Urinary bladder (tissue), 4 donors: Measurements from ENCODE around the gene SLC28A1. TPM values are rescaled to one million over a fixed set of nuclear protein-coding genes. Genes with fewer than 3 reads are reported as not detected.
"Not testable (repeated sequence)": the region's sequence is repeated elsewhere in the genome, so short reads cannot be mapped to it uniquely, and the experiment has no call there.

Experiments
- DNase-seq: peaks from one replicate; pipeline ENCODE4 v3.0.0-alpha.2; 2015; ENCODE audit errors: extremely low spot score
- H3K27ac ChIP-seq: one replicate; pipeline ENCODE4 v1.5.1; 2013; ENCODE audit warnings: low read depth, mild to moderate bottlenecking, moderate library complexity
- H3K36me3 ChIP-seq: one replicate; pipeline ENCODE4 v1.6.1; 2013; ENCODE audit warnings: mild to moderate bottlenecking, moderate library complexity; ENCODE audit not compliant: insufficient read depth
- H3K4me1 ChIP-seq: one replicate; pipeline ENCODE4 v1.6.1; 2013; ENCODE audit warnings: mild to moderate bottlenecking, moderate library complexity; ENCODE audit not compliant: insufficient read depth
- H3K4me3 ChIP-seq: one replicate; pipeline ENCODE4 v1.5.1; 2013; ENCODE audit warnings: low read depth, low read length
- WGBS: extraction: QIAGEN DNeasy Blood & Tissue Kit; methylation state at CpG from one replicate; pipeline ENCODE4 v1.1.7; 2013; 5-methylcytosine and 5-hydroxymethylcytosine counted together
- polyA plus RNA-seq: library from polyadenylated mRNA; stranded (reverse); fragments of 200-250 nt; gene quantifications from one replicate; pipeline ENCODE4 v1.2.3, GENCODE V29; 2013
- total RNA-seq: library from RNA; depleted of rRNA; stranded (reverse); fragments of >200 nt; gene quantifications from one replicate; pipeline ENCODE4 v1.2.3, GENCODE V29; 2014
- donor health status: healthy with polysubstance abuse.
- donor health status: healthy.

SLC28A1 gene
- total and polyA plus RNA-seq, 2 donors: 0.04 to 0.11 TPM

- no peaks in the 10 kb centered on the region for H3K4me1 ChIP-seq
- H3K4me3 ChIP-seq: no peak overlapping the region
- no peaks in the 10 kb centered on the region for H3K36me3 ChIP-seq
- WGBS: 84% methylated on average over 16 of the region's 16 CpGs
- H3K27ac ChIP-seq: no peak overlapping the region
- no peak for DNase-seq
These were observed 89.3 kb downstream of the SLC28A1 start for GRCh38 chr15:84973492-84974460.

DNA sequence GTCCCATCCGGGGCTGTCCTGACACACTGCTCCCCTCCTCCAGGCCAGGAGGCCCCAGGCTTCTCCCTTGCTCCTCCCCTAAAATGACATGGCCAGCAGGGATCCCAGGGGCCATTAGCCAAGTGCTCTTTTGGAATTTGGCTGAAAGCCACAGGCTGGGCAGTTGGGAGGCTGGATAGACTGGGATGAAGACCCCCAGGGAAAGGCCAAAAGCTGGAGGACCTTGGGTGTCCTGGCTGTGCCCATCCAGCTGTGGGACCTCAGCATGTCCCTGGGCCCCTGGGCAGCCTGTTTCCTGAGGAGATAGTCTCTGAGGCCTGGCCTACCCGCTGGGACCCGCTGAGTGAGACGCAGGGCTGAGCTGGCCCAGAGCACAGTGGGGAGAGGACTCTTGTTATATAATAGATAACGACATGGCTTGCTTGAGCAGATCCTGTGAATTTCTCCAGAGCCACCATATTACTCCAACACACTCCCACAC, 91.4 kb downstream of the SLC28A1 start:
- no peak overlapping the region for H3K27ac ChIP-seq
- no peaks in the 10 kb centered on the region for H3K36me3 ChIP-seq
- no peak overlapping the region for H3K4me3 ChIP-seq
- H3K4me1 ChIP-seq: no peaks in the 10 kb centered on the region
- no peak for DNase-seq
- 83% methylated on average over 5 of the region's 5 CpGs for WGBS

DNA sequence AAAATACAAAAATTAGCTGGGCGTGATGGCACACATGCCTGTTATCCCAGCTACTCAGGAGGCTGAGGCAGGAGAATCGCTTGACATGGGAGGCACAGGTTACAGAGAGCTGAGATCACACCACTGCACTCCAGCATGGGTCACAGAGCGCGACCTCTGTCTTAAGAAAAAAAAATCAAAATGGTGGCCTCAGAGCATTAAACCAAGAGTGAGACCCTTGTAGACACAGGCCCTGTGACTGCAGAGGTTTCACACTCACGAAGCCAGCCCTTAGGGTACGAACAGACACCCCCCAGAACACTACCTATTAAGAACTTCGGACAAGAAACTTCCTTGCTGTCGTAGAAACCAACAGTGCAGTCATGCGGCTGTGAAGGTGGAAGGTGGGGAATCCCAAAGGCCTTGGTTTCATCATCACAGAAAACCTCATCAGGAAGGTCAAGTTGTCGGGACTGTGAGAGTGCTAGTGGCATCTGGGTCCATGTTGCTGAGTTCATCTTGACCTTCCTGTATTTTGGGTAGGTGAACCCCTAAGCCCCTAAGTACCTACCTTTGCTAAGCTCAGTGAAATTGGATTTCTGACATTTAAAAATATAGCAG, 92.4 kb downstream of the SLC28A1 start:
- Histone ChIP-seq H3K27ac (no peak overlapping the region), H3K36me3 (no peaks in the 10 kb centered on the region), H3K4me3 (no peak overlapping the region), H3K4me1 (no peaks in the 10 kb centered on the region)
- DNase-seq: no peak
- 96% methylated on average over 10 of the region's 10 CpGs for WGBS

DNA sequence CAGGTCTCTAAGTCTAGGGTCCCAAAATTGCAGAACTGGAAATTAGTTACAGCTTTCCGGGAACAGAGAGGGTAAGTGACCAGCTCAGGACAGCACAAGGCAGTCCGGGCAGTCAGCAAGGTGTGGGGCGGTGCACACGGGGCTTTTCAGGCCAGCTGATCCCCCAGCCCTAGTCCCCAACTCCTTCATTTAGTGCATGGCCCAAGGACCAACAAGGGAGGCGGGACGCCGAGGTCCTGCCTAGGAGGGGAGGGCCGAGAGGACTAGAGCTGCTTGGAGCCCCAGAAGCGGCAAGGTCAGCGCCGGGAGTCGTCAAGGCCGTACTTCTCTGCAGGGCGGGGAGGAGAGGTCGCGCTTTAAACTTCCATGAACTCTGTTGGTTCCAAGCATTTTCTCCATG, 95.2 kb downstream of the SLC28A1 start:
- Histone ChIP-seq H3K27ac (no peak overlapping the region), H3K4me1 (no peaks in the 10 kb centered on the region), H3K4me3 (no peak overlapping the region), H3K36me3 (no peaks in the 10 kb centered on the region)
- 33% methylated on average over 16 of the region's 16 CpGs for WGBS
- no peak for DNase-seq

DNA sequence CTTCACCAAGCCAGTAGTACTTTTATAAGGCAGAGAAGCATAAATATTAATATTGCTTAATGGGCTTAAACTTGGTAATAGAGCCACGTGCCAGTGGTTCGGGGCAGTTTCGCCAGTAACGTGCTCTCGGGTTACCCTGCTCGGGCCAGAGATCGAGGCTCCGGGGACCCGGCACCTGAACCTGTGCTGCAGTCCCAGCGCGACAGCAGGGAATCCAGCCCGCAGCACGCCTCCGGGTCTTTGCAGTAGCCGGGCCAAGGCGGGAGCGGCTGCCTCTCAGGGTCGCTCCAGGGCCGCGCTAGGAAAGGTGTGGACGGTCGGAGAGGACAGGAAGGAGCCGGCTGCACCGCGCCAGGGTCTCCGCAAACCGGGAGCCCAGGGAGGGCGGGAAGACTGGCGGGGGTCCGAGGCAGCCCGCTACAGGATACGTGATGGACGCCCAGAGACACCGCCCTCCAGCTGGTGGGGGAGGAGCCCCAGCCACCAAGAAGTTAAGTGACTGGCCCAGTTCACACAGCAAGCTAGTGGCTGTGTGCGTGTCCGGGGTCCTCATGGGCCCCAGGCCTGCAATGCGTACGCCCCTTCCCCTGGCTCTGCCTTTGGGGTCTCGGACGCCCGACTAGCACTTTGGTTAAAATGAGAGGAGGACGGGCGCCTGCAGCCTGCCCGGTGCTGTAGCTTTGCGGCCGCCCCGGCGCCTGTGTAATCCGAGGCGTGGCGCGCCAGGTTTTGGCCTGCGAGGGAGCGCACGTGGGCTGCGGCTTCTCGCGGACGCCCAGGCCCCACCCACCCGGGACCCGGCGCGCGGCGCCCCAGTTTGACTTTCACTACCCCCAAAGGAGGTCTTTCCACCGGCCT, 96.0 kb downstream of the SLC28A1 start:
- H3K4me1 ChIP-seq: no peaks in the 10 kb centered on the region
- no peaks in the 10 kb centered on the region for H3K36me3 ChIP-seq
- under 1% methylated on average over 66 of the region's 66 CpGs for WGBS
- H3K27ac ChIP-seq: peak overlapping the region; percentile 85
- peak overlapping the region; percentile 96 for H3K4me3 ChIP-seq
- peak; percentile 62 for DNase-seq

DNA sequence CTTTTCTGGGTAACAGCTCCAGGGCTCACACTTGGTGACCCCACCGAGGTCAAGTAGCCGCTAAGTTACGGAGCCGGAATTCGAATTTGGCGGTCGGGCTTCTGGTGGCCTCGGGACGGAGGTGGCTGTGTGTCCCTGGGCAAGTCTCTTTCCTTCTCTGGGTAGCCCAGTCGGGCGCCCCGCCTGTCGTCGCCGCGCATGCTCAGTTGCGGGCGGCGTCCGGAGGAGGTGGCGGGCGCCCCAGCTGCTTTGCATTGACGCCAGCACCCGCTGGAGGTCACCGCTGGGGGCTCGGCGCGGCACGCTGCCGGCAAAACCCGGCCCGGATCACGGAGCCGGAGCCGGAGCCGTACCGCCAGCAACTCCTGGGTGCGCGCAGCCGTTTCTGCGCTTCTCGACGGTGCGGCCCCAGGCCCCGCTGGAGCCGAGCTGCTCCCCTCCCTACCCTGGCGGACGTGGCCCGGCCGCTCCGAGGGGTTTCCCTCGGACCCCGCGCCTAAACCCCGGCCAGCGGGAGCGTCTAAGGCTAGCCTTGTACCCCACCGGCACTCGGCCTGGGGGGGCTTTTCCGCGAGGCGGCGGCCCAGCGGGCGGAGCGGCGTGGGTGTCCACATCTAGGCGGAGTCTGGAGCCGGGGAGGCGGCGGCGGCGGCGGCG, 96.7 kb downstream of the SLC28A1 start:
- no peaks in the 10 kb centered on the region for H3K36me3 ChIP-seq
- no peaks in the 10 kb centered on the region for H3K4me1 ChIP-seq
- H3K27ac ChIP-seq: peak overlapping the region; percentile 92
- H3K4me3 ChIP-seq: peak overlapping the region; percentile 96
- under 1% methylated on average over 75 of the region's 75 CpGs for WGBS
- peak; percentile 79 for DNase-seq

DNA sequence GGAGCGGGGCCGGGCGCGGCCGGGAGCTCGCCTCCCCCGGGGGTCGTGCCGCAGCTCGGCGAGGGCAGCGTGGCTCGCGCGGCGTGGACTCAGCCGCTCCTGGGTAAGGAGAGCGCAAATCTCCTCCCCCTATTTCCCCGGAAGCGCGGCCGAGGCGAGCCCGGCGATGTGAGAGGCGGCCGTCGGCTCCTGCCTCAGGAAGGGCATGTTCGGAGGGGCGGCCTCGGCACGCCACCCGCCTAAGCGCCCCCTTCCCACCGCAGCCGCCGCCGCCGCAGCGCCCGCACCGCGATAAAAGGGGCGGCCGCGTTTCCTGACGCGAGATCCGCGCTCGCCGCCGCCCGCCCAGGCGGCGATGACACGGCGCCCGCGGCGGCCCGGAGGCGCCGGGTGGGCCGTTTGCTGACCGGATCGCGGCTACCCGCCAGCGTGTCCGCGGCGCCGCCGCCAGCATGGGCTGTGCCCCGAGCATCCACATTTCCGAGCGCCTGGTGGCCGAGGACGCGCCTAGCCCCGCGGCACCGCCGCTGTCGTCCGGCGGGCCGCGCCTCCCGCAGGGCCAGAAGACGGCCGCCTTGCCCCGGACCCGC, 97.3 kb downstream of the SLC28A1 start, which contains the start of gene PDE8A:
Gene PDE8A, plus strand, starts transcription at position 146 of the 590 bp plus-strand sequence. Its CDS starts 307 bp downstream, at position 453.
- Histone ChIP-seq H3K27ac (peak within 1 kb of the TSS; percentile 92), H3K4me3 (peak within 1 kb of the TSS; percentile 96), H3K36me3 (no peaks in the 10 kb centered on the region), H3K4me1 (no peaks in the 10 kb centered on the region)
- WGBS: under 1% methylated on average over 95 of the region's 95 CpGs
- DNase-seq: no peak

- no peak for DNase-seq
- 4% methylated on average over 46 of the region's 46 CpGs for WGBS
- no peaks in the 10 kb centered on the region for H3K36me3 ChIP-seq
These were observed 97.9 kb downstream of the SLC28A1 start for GRCh38 chr15:84982301-84982920.

DNA sequence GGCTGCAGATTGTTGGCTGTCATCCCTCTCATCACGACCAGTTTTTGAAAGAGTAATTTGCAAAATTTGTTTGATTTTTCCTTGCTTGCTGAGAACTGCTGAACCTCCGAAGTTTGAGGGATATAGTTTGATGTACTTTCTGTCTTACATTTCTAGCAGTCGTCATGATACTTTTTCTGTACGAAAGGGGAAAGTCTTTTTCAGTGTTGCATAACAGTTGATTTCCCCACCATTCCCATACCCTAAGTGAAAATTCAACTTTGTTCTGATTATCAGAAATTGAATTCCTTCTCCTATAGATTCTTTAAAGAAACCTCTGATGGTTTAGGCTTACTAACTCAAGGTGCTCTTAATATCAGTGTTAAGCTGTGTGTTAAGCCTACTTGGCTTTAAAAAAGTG, 98.8 kb downstream of the SLC28A1 start:
- DNase-seq: no peak
- peak overlapping the region; percentile 96 for H3K4me3 ChIP-seq
- 35% methylated on average over 4 of the region's 4 CpGs for WGBS
- H3K27ac ChIP-seq: no peak overlapping the region
- H3K36me3 ChIP-seq: no peaks in the 10 kb centered on the region
- H3K4me1 ChIP-seq: no peaks in the 10 kb centered on the region

More at GRCh38 chr15:84982301-84982920, 97.9 kb downstream of the SLC28A1 start:
- Histone ChIP-seq H3K27ac (peak overlapping the region; percentile 92), H3K4me1 (no peaks in the 10 kb centered on the region), H3K4me3 (peak overlapping the region; percentile 96)

- peak overlapping the region; percentile 96 for H3K4me3 ChIP-seq
- no peak overlapping the region for H3K27ac ChIP-seq
- no peaks in the 10 kb centered on the region for H3K4me1 ChIP-seq
These were observed 99.2 kb downstream of the SLC28A1 start for GRCh38 chr15:84983711-84984110.

DNA sequence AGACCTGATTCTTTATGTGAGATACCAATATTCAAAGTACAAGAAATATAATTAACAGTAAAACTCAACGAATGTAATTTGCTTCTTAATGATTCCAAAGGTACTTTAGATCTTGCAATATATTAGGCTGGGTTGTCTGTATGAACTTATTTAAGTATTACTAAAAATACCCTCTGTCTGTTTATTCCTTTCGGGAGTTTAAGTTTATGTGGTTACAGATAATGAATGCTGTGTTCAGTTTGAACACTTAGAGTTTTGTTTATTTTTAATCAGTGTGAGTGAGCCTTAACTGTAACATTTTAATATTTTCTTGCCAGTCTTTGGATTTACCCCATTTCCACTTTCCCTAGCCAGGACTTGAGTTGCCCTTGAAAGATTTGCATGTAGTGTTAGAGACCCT, 100.7 kb downstream of the SLC28A1 start:
- DNase-seq: no peak
- 30% methylated on average over 2 of the region's 2 CpGs for WGBS
- Histone ChIP-seq H3K4me3 (no peak overlapping the region), H3K36me3 (no peaks in the 10 kb centered on the region), H3K4me1 (no peaks in the 10 kb centered on the region), H3K27ac (no peak overlapping the region)

More at GRCh38 chr15:84983711-84984110, 99.2 kb downstream of the SLC28A1 start:
- DNase-seq: no peak
- no peaks in the 10 kb centered on the region for H3K36me3 ChIP-seq
- 68% methylated on average over 2 of the region's 2 CpGs for WGBS

DNA sequence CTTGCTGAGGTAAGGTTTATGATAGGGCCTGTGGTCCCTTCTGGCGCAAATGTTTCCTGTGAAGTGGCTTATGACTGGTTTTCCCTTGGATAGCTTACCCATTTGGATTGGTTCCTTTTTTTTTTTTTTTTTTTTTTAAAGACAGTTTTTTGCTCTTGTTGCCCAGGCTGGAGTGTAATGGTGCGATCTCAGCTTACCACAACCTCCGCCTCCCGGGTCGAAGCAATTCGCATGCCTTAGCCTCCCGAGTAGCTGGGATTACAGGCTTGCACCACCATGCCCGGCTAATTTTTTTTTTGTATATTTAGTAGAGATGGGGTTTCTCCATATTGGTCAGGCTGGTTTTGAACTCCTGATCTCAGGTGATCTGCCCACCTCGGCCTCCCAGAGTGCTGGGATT, 102.9 kb downstream of the SLC28A1 start:
- not testable (repeated sequence) for H3K4me1 ChIP-seq, H3K4me3 ChIP-seq, H3K27ac ChIP-seq, DNase-seq, H3K36me3 ChIP-seq
- WGBS: 97% methylated on average over 9 of the region's 9 CpGs
